Activated naive CD8-positive, alpha-beta T cell treated with anti-CD3 and anti-CD28 coated beads for 36 hours (primary cell): ENCODE measurements around the gene C2orf81. TPM values are rescaled to one million over a fixed set of nuclear protein-coding genes. Genes with fewer than 3 reads are reported as not detected.
"Not testable (repeated sequence)": the region's sequence is repeated elsewhere in the genome, so short reads cannot be mapped to it uniquely, and the experiment has no call there.

ENCODE experiments used
- DNase-seq: peaks from one replicate; pipeline ENCODE4 v3.0.0; 2021
- H3K27ac Mint-ChIP-seq: one replicate; pipeline ENCODE4 v1.8.0; 2022; ENCODE audit warnings: mild to moderate bottlenecking, moderate library complexity, mixed read lengths
- H3K27me3 Mint-ChIP-seq: one replicate; pipeline ENCODE4 v1.8.0; 2022; ENCODE audit warnings: mild to moderate bottlenecking, mixed read lengths
- H3K36me3 Mint-ChIP-seq: one replicate; pipeline ENCODE4 v1.8.0; 2021; ENCODE audit warnings: mild to moderate bottlenecking, mixed read lengths
- H3K4me1 Mint-ChIP-seq: one replicate; pipeline ENCODE4 v1.8.0; 2021; ENCODE audit warnings: mixed read lengths
- H3K4me3 Mint-ChIP-seq: one replicate; pipeline ENCODE4 v1.8.0; 2022; ENCODE audit warnings: mild to moderate bottlenecking, moderate library complexity, mixed read lengths
- H3K9me3 Mint-ChIP-seq: one replicate; pipeline ENCODE4 v1.8.0; 2022; ENCODE audit warnings: mixed read lengths
- total RNA-seq, 2 experiments: library from RNA; stranded (reverse); gene quantifications; one replicate each; pipeline ENCODE4 v1.2.3, GENCODE V29; 2021

Gene C2orf81
- total RNA-seq, 2 experiments from 2014 or later: 5.1 to 6.2 TPM

- Mint-ChIP-seq H3K27ac (no peak overlapping the region), H3K4me1 (peaks cover 13% of the 10 kb centered on the region), H3K4me3 (no peak overlapping the region), H3K27me3 (no peaks in the 10 kb centered on the region), H3K9me3 (no peaks in the 10 kb centered on the region), H3K36me3 (peaks cover 6% of the 10 kb centered on the region)
- DNase-seq: no peak
These were observed 29.3 kb upstream of the C2orf81 start for GRCh38 chr2:74450570-74451190.

GRCh38 chr2:74448771-74449170 lies 27.4 kb upstream of the C2orf81 start:
- Mint-ChIP-seq H3K27me3 (peaks cover 7% of the 10 kb centered on the region), H3K27ac (no peak overlapping the region), H3K9me3 (no peaks in the 10 kb centered on the region), H3K4me1 (peaks cover 7% of the 10 kb centered on the region), H3K4me3 (no peak overlapping the region), H3K36me3 (no peaks in the 10 kb centered on the region)
- DNase-seq: no peak

- peaks cover 5% of the 10 kb centered on the region for H3K4me1 Mint-ChIP-seq
- H3K27ac Mint-ChIP-seq: no peak overlapping the region
- H3K4me3 Mint-ChIP-seq: no peak overlapping the region
- peaks cover 13% of the 10 kb centered on the region for H3K27me3 Mint-ChIP-seq
- H3K9me3 Mint-ChIP-seq: no peaks in the 10 kb centered on the region
- no peak for DNase-seq
- no peaks in the 10 kb centered on the region for H3K36me3 Mint-ChIP-seq
These were observed 26.0 kb upstream of the C2orf81 start for GRCh38 chr2:74447230-74447999.

- Mint-ChIP-seq H3K4me1 (peaks cover 5% of the 10 kb centered on the region), H3K27me3 (peaks cover 35% of the 10 kb centered on the region), H3K27ac (no peak overlapping the region), H3K4me3 (no peak overlapping the region), H3K9me3 (no peaks in the 10 kb centered on the region), H3K36me3 (no peaks in the 10 kb centered on the region)
- no peak for DNase-seq
These were observed 23.3 kb upstream of the C2orf81 start for GRCh38 chr2:74444498-74445318.

- peak overlapping the region; percentile 62 for H3K4me3 Mint-ChIP-seq
- H3K36me3 Mint-ChIP-seq, H3K9me3 Mint-ChIP-seq, H3K27ac Mint-ChIP-seq, DNase-seq, H3K4me1 Mint-ChIP-seq: not testable (repeated sequence)
- peaks cover 47% of the 10 kb centered on the region for H3K27me3 Mint-ChIP-seq
These were observed 21.3 kb upstream of the C2orf81 start for GRCh38 chr2:74442483-74443297.

- Mint-ChIP-seq H3K4me1 (peaks cover 7% of the 10 kb centered on the region), H3K27me3 (peaks cover 47% of the 10 kb centered on the region), H3K36me3 (no peaks in the 10 kb centered on the region), H3K4me3 (peak within 1 kb of the TSS; percentile 62), H3K9me3 (no peaks in the 10 kb centered on the region), H3K27ac (no peak within 1 kb of the TSS)
- DNase-seq: peak; percentile 46
These were observed 20.5 kb upstream of the C2orf81 start, which contains the start of gene RTKN for GRCh38 chr2:74441690-74442482. TSS of gene RTKN (minus strand) at chr2:74441937. CDS start at chr2:74441816, 121 bp downstream.

- no peaks in the 10 kb centered on the region for H3K36me3 Mint-ChIP-seq
- peak overlapping the region; percentile 2 for H3K4me3 Mint-ChIP-seq
- peaks cover 47% of the 10 kb centered on the region for H3K27me3 Mint-ChIP-seq
- DNase-seq: no peak
- no peaks in the 10 kb centered on the region for H3K9me3 Mint-ChIP-seq
- H3K27ac Mint-ChIP-seq: no peak overlapping the region
- peaks cover 7% of the 10 kb centered on the region for H3K4me1 Mint-ChIP-seq
These were observed 19.8 kb upstream of the C2orf81 start for GRCh38 chr2:74441170-74441689.

GRCh38 chr2:74440378-74441169 lies 19.2 kb upstream of the C2orf81 start:
- no peaks in the 10 kb centered on the region for H3K9me3 Mint-ChIP-seq
- peaks cover 47% of the 10 kb centered on the region for H3K27me3 Mint-ChIP-seq
- peaks cover 7% of the 10 kb centered on the region for H3K4me1 Mint-ChIP-seq
- H3K36me3 Mint-ChIP-seq: no peaks in the 10 kb centered on the region
- peak; percentile 73 for DNase-seq
- no peak overlapping the region for H3K27ac Mint-ChIP-seq
- no peak overlapping the region for H3K4me3 Mint-ChIP-seq

GRCh38 chr2:74439803-74440377 lies 18.5 kb upstream of the C2orf81 start:
- no peaks in the 10 kb centered on the region for H3K36me3 Mint-ChIP-seq
- H3K27ac Mint-ChIP-seq: no peak overlapping the region
- no peaks in the 10 kb centered on the region for H3K9me3 Mint-ChIP-seq
- H3K4me1 Mint-ChIP-seq: peaks cover 7% of the 10 kb centered on the region
- DNase-seq: no peak
- H3K27me3 Mint-ChIP-seq: peaks cover 44% of the 10 kb centered on the region
- H3K4me3 Mint-ChIP-seq: no peak overlapping the region

GRCh38 chr2:74439373-74439772 lies 18.0 kb upstream of the C2orf81 start:
- H3K4me3 Mint-ChIP-seq: no peak overlapping the region
- peaks cover 44% of the 10 kb centered on the region for H3K27me3 Mint-ChIP-seq
- peaks cover 4% of the 10 kb centered on the region for H3K4me1 Mint-ChIP-seq
- no peak for DNase-seq
- no peaks in the 10 kb centered on the region for H3K36me3 Mint-ChIP-seq
- no peaks in the 10 kb centered on the region for H3K9me3 Mint-ChIP-seq
- no peak overlapping the region for H3K27ac Mint-ChIP-seq

GRCh38 chr2:74438248-74438647 lies 16.8 kb upstream of the C2orf81 start:
- Mint-ChIP-seq H3K27me3 (peaks cover 39% of the 10 kb centered on the region), H3K4me3 (no peak overlapping the region), H3K9me3 (no peaks in the 10 kb centered on the region), H3K4me1 (peaks cover 4% of the 10 kb centered on the region), H3K27ac (no peak overlapping the region), H3K36me3 (no peaks in the 10 kb centered on the region)
- DNase-seq: no peak

- H3K4me1 Mint-ChIP-seq: peaks cover 2% of the 10 kb centered on the region
- H3K4me3 Mint-ChIP-seq: no peak overlapping the region
- no peaks in the 10 kb centered on the region for H3K36me3 Mint-ChIP-seq
- no peak overlapping the region for H3K27ac Mint-ChIP-seq
- H3K27me3 Mint-ChIP-seq: peaks cover 30% of the 10 kb centered on the region
- no peaks in the 10 kb centered on the region for H3K9me3 Mint-ChIP-seq
- DNase-seq: no peak
These were observed 15.7 kb upstream of the C2orf81 start for GRCh38 chr2:74436848-74437695.
